ENCODE measurements around the gene ZNF391. TPM values are rescaled to one million over a fixed set of nuclear protein-coding genes. Genes with fewer than 3 reads are reported as not detected.

The ZNF391 gene
- total RNA-seq, 2 experiments from 2014 or later, result not detected

GRCh38 chr6:27368202-27368601 is 20.4 kb upstream of the ZNF391 start:
- H3K9me3 ChIP-seq (ENCODE audit: low read length), result peaks cover 5% of the 10 kb centered on the region; the same call in 1 of the 2 replicates
- CTCF ChIA-PET (ENCODE audit: unreplicated experiment), result no interaction called here
- H4K20me1 ChIP-seq (ENCODE audit: insufficient read depth, low read length), result no peaks in the 10 kb centered on the region
- H3K36me3 ChIP-seq (ENCODE audit: insufficient read depth, low read length), result no peaks in the 10 kb centered on the region
- no peaks in the 10 kb centered on the region for H3K4me1 ChIP-seq (ENCODE audit: insufficient read depth, low read length, poor library complexity, severe bottlenecking)
- no TSS peak for BruUV-seq (replicated peaks)
- TF ChIP-seq, protein P1, sequence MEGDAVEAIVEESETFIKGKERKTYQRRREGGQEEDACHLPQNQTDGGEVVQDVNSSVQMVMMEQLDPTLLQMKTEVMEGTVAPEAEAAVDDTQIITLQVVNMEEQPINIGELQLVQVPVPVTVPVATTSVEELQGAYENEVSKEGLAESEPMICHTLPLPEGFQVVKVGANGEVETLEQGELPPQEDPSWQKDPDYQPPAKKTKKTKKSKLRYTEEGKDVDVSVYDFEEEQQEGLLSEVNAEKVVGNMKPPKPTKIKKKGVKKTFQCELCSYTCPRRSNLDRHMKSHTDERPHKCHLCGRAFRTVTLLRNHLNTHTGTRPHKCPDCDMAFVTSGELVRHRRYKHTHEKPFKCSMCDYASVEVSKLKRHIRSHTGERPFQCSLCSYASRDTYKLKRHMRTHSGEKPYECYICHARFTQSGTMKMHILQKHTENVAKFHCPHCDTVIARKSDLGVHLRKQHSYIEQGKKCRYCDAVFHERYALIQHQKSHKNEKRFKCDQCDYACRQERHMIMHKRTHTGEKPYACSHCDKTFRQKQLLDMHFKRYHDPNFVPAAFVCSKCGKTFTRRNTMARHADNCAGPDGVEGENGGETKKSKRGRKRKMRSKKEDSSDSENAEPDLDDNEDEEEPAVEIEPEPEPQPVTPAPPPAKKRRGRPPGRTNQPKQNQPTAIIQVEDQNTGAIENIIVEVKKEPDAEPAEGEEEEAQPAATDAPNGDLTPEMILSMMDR (conservative IDR thresholded peaks at IDR 0.05; ENCODE audit: low read length), result no peak
- TF ChIP-seq EZH2phosphoT487 (IDR thresholded peaks at IDR 0.05; ENCODE audit: borderline replicate concordance, low read depth, low read length), result no peak
- H3K4me3 ChIP-seq (ENCODE audit: low read depth, low read length, poor library complexity, severe bottlenecking), result no peak overlapping the region
- H3K9me2 ChIP-seq (ENCODE audit: insufficient read depth, low read length), result no peaks in the 10 kb centered on the region
- no peak overlapping the region for H3K4me2 ChIP-seq (ENCODE audit: low read length)
- POLR2A ChIA-PET, result no interaction called here
- no peak for DNase-seq (ENCODE audit: low spot score)
- H3K79me2 ChIP-seq (ENCODE audit: insufficient read depth, low read depth, low read length), result no peaks in the 10 kb centered on the region
- intact Hi-C loops (cut with micrococcal nuclease; ENCODE audit: unreplicated experiment), result no loop called here
- H2AFZ ChIP-seq (ENCODE audit: low read length), result no peak overlapping the region
- H3K27ac ChIP-seq (ENCODE audit: low read depth, low read length, poor library complexity, severe bottlenecking), result no peak overlapping the region

GRCh38 chr6:27370391-27370790 is 18.2 kb upstream of the ZNF391 start:
- Histone ChIP-seq H3K4me3 (ENCODE audit: low read depth, low read length, poor library complexity, severe bottlenecking) (no peak overlapping the region), H3K27ac (ENCODE audit: low read depth, low read length, poor library complexity, severe bottlenecking) (no peak overlapping the region), H3K9me3 (ENCODE audit: low read length) (peaks cover 5% of the 10 kb centered on the region; the same call in 1 of the 2 replicates), H3K4me2 (ENCODE audit: low read length) (no peak overlapping the region), H3K9me2 (ENCODE audit: insufficient read depth, low read length) (no peaks in the 10 kb centered on the region), H3K79me2 (ENCODE audit: insufficient read depth, low read depth, low read length) (no peaks in the 10 kb centered on the region), H2AFZ (ENCODE audit: low read length) (no peak overlapping the region), H3K36me3 (ENCODE audit: insufficient read depth, low read length) (no peaks in the 10 kb centered on the region), H4K20me1 (ENCODE audit: insufficient read depth, low read length) (no peaks in the 10 kb centered on the region), H3K4me1 (ENCODE audit: insufficient read depth, low read length, poor library complexity, severe bottlenecking) (no peaks in the 10 kb centered on the region)
- ChIA-PET POLR2A (interaction anchor here (0.9 to 1.1 kb wide), 2 partner anchors 10 to 14 kb away, joined by 3 read pairs; no protein-coding TSS in a partner anchor), CTCF (ENCODE audit: unreplicated experiment) (no interaction called here)
- no peak for DNase-seq (ENCODE audit: low spot score)
- no TSS peak for BruUV-seq (replicated peaks)
- intact Hi-C loops (cut with micrococcal nuclease; ENCODE audit: unreplicated experiment), result no loop called here
- no peak for TF ChIP-seq EZH2phosphoT487 (IDR thresholded peaks at IDR 0.05; ENCODE audit: borderline replicate concordance, low read depth, low read length)
- TF ChIP-seq, protein P1 (conservative IDR thresholded peaks at IDR 0.05; ENCODE audit: low read length), result no peak

GRCh38 chr6:27374824-27375612 is 13.5 kb upstream of the ZNF391 start:
- no TSS peak for BruUV-seq (replicated peaks)
- Histone ChIP-seq H2AFZ (ENCODE audit: low read length) (0 out of 2 replicates have a peak overlapping the region, but pooled peaks have one; percentile 29), H4K20me1 (ENCODE audit: insufficient read depth, low read length) (no peaks in the 10 kb centered on the region), H3K27ac (ENCODE audit: low read depth, low read length, poor library complexity, severe bottlenecking) (no peak overlapping the region), H3K4me1 (ENCODE audit: insufficient read depth, low read length, poor library complexity, severe bottlenecking) (no peaks in the 10 kb centered on the region), H3K4me3 (ENCODE audit: low read depth, low read length, poor library complexity, severe bottlenecking) (no peak overlapping the region), H3K79me2 (ENCODE audit: insufficient read depth, low read depth, low read length) (no peaks in the 10 kb centered on the region), H3K36me3 (ENCODE audit: insufficient read depth, low read length) (no peaks in the 10 kb centered on the region), H3K9me3 (ENCODE audit: low read length) (no peaks in the 10 kb centered on the region), H3K4me2 (ENCODE audit: low read length) (no peak overlapping the region), H3K9me2 (ENCODE audit: insufficient read depth, low read length) (no peaks in the 10 kb centered on the region; the same call in 1 of the 2 replicates)
- DNase-seq (ENCODE audit: low spot score), result no peak
- ChIA-PET CTCF (ENCODE audit: unreplicated experiment) (no interaction called here), POLR2A (no interaction called here)
- intact Hi-C loops (cut with micrococcal nuclease; ENCODE audit: unreplicated experiment), result no loop called here
- TF ChIP-seq, protein P1 (conservative IDR thresholded peaks at IDR 0.05; ENCODE audit: low read length), result no peak
- TF ChIP-seq EZH2phosphoT487 (IDR thresholded peaks at IDR 0.05; ENCODE audit: borderline replicate concordance, low read depth, low read length), result no peak
